OCI-LY3 (cell line): ENCODE data around the gene DEFB129.

Experiments
- H2AFZ ChIP-seq: fragments of 200-600, 300-600 bp; shearing (Covaris generic); 2 replicates; pipeline ENCODE4 v1.6.0; 2014; ENCODE audit warnings: antibody characterized with exemption, low read depth, low read length
- H3K27ac ChIP-seq: fragments of 200-600, 300-600 bp; sonication (generic); 2 replicates; pipeline ENCODE4 v1.5.1; 2014; ENCODE audit warnings: mild to moderate bottlenecking, low read length, moderate library complexity, mixed read lengths
- H3K27me3 ChIP-seq: fragments of 200-600, 300-600 bp; sonication (generic); 2 replicates; pipeline ENCODE4 v1.6.1; 2014; ENCODE audit warnings: low read depth, low read length, mixed read lengths
- H3K36me3 ChIP-seq: fragments of 200-600, 300-600 bp; sonication (generic); replicated peaks from 2 replicates; pipeline ENCODE3; 2014; ENCODE audit warnings: low read depth, low read length, mixed read lengths
- H3K4me1 ChIP-seq: fragments of 300-600, 200-600 bp; sonication (generic); 2 replicates; pipeline ENCODE4 v1.6.1; 2014; ENCODE audit warnings: low read length, mixed read lengths
- H3K4me2 ChIP-seq: fragments of 200-600, 300-600 bp; sonication (generic); 2 replicates; pipeline ENCODE4 v1.6.1; 2014; ENCODE audit warnings: low read length, mixed read lengths
- H3K4me3 ChIP-seq: fragments of 300-600, 200-600 bp; sonication (generic); 2 replicates; pipeline ENCODE4 v1.5.1; 2014; ENCODE audit warnings: antibody characterized with exemption, mild to moderate bottlenecking, low read length, moderate library complexity
- H3K79me2 ChIP-seq: fragments of 300-600, 200-600 bp; shearing (Covaris generic); 2 replicates; pipeline ENCODE4 v1.6.1; 2014; ENCODE audit warnings: mild to moderate bottlenecking, low read length, mixed read lengths
- H3K9ac ChIP-seq: fragments of 300-600, 200-600 bp; shearing (Covaris generic); 2 replicates; pipeline ENCODE4 v1.6.0; 2014; ENCODE audit warnings: mild to moderate bottlenecking, low read length, moderate library complexity
- H3K9me3 ChIP-seq: fragments of 200-600, 300-600 bp; shearing (Covaris generic); 2 replicates; pipeline ENCODE4 v1.6.1; 2014; ENCODE audit warnings: low read length, mixed read lengths; ENCODE audit not compliant: insufficient read depth
- H4K20me1 ChIP-seq: fragments of 200-600, 300-600 bp; sonication (generic); 2 replicates; pipeline ENCODE4 v1.6.1; 2016; ENCODE audit warnings: low read length, mixed read lengths; ENCODE audit not compliant: insufficient read depth
- EZH2phosphoT487 ChIP-seq: fragments of 200-600 bp; shearing (Covaris generic); IDR thresholded peaks from 2 replicates; pipeline ENCODE4 v1.6.1; 2018; ENCODE audit warnings: antibody characterized with exemption, mixed run types, low read depth
- TF ChIP-seq, protein P1 (sequence below): fragments of 200-600, 300-600 bp; sonication (generic); IDR thresholded peaks from 2 replicates; pipeline ENCODE4 v1.5.1; 2014; ENCODE audit warnings: antibody characterized with exemption, low read length, low read depth

DEFB129 gene

DNA sequence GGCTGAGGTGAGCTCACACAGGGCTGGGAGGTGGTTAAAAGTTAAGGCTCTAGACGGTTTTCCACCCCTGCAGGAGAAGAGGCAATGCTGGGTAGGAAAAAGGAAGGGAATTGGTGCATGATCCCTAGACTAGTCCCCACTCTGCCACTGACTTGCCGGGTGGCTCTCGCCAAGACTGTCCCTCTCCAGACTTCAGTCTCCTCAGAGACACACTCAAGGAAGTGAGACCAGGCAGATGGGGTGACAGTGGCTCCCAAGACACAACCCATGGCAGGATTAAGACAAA, 50.4 kb downstream of the DEFB129 start:
- no peak for TF ChIP-seq EZH2phosphoT487
- TF ChIP-seq, protein P1, sequence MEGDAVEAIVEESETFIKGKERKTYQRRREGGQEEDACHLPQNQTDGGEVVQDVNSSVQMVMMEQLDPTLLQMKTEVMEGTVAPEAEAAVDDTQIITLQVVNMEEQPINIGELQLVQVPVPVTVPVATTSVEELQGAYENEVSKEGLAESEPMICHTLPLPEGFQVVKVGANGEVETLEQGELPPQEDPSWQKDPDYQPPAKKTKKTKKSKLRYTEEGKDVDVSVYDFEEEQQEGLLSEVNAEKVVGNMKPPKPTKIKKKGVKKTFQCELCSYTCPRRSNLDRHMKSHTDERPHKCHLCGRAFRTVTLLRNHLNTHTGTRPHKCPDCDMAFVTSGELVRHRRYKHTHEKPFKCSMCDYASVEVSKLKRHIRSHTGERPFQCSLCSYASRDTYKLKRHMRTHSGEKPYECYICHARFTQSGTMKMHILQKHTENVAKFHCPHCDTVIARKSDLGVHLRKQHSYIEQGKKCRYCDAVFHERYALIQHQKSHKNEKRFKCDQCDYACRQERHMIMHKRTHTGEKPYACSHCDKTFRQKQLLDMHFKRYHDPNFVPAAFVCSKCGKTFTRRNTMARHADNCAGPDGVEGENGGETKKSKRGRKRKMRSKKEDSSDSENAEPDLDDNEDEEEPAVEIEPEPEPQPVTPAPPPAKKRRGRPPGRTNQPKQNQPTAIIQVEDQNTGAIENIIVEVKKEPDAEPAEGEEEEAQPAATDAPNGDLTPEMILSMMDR = no peak
- H3K27me3 ChIP-seq = no peaks in the 10 kb centered on the region
- H3K9ac ChIP-seq = no peak overlapping the region
- no peaks in the 10 kb centered on the region for H3K79me2 ChIP-seq
- H4K20me1 ChIP-seq = no peaks in the 10 kb centered on the region
- no peak overlapping the region for H3K4me3 ChIP-seq
- no peak overlapping the region for H2AFZ ChIP-seq
- peaks cover 14% of the 10 kb centered on the region for H3K36me3 ChIP-seq
- no peaks in the 10 kb centered on the region for H3K9me3 ChIP-seq
- no peaks in the 10 kb centered on the region for H3K4me1 ChIP-seq
- H3K4me2 ChIP-seq = no peak overlapping the region
- H3K27ac ChIP-seq = no peak overlapping the region

DNA sequence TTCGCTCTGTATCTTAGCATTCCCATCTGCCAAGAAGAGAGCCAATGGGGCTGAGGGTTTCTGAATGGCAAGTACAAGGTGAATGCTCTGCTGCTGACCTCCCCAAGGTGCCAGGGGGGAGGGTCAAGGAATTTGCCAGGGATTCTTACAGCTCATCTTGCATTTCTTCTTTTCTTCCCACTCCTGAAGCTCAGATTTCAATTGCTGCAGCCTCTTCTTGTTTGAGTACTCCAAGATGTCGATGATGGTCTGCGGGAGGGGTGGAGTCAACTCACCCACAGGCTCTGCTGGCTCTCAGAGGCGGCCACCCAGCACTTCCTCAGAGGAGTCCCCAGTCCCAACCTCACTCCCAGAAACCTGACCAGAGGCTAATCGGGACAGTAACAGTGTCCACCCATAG, 51.1 kb downstream of the DEFB129 start:
- H3K4me3 ChIP-seq = no peak overlapping the region
- H3K9me3 ChIP-seq = no peaks in the 10 kb centered on the region
- H3K79me2 ChIP-seq = no peaks in the 10 kb centered on the region
- no peaks in the 10 kb centered on the region for H4K20me1 ChIP-seq
- no peak overlapping the region for H3K4me2 ChIP-seq
- TF ChIP-seq EZH2phosphoT487 = no peak
- TF ChIP-seq, protein P1 = no peak
- no peak overlapping the region for H2AFZ ChIP-seq
- H3K36me3 ChIP-seq = peaks cover 14% of the 10 kb centered on the region
- no peaks in the 10 kb centered on the region for H3K4me1 ChIP-seq
- H3K27me3 ChIP-seq = no peaks in the 10 kb centered on the region
- H3K27ac ChIP-seq = no peak overlapping the region
- H3K9ac ChIP-seq = no peak overlapping the region

DNA sequence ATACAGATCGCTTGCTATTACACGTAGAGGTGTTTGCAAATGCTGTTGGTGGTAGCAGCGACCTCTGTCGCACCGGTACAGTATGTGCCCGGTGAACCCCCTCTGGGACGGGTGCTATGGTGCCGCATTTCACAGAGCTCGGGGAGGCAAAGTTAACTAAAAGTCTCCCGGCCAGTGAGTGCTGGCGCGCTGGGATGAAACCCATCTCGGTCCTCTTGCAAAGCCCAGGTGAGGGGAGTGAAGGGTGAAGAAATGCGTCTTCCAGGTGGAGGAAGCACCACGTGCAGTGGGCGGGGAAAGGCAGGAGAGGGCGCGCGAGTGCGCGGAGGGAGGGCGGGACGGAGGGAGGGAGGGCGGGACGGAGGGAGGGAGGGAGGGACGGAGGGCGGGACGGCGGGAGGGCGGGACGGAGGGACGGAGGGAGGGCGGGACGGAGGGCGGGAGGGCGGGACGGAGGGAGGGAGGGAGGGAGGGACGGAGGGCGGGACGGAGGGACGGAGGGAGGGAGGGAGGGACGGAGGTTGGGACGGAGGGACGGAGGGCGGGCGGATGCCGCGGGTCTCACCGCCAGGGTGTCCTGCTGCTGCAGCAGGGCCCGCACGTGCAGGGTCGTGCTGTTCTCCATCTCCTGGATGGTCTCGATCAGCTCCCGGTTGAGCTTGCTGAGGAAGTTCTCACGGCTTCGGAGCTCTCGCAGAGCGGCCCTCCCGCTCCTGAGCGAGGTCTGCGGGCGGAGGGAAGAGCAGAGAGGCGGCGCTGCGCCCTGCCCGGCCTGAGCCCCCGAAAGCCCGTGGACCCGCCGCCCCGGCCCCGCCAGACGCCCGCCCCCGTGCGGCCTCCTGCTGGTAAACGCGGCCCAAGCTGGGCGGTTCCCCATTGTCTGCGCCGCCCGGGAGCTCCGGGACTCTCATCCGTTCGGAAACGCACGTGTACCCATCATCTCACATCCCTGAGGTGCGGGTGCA, 51.8 kb downstream of the DEFB129 start:
- no peak overlapping the region for H2AFZ ChIP-seq
- H3K36me3 ChIP-seq = peaks cover 17% of the 10 kb centered on the region
- no peaks in the 10 kb centered on the region for H3K79me2 ChIP-seq
- H4K20me1 ChIP-seq = no peaks in the 10 kb centered on the region
- H3K9me3 ChIP-seq = no peaks in the 10 kb centered on the region
- H3K4me2 ChIP-seq = no peak overlapping the region
- H3K4me1 ChIP-seq = no peaks in the 10 kb centered on the region
- H3K27ac ChIP-seq = no peak overlapping the region
- no peak for TF ChIP-seq EZH2phosphoT487
- TF ChIP-seq, protein P1 = no peak
- no peaks in the 10 kb centered on the region for H3K27me3 ChIP-seq
- H3K4me3 ChIP-seq = no peak overlapping the region
- H3K9ac ChIP-seq = no peak overlapping the region
